Measurements from ENCODE around the gene PRDX1. TPM values are rescaled to one million over a fixed set of nuclear protein-coding genes. Genes with fewer than 3 reads are reported as not detected.

PRDX1 gene
- total RNA-seq, 2 experiments from 2014 or later, result 473 to 580 TPM

DNA sequence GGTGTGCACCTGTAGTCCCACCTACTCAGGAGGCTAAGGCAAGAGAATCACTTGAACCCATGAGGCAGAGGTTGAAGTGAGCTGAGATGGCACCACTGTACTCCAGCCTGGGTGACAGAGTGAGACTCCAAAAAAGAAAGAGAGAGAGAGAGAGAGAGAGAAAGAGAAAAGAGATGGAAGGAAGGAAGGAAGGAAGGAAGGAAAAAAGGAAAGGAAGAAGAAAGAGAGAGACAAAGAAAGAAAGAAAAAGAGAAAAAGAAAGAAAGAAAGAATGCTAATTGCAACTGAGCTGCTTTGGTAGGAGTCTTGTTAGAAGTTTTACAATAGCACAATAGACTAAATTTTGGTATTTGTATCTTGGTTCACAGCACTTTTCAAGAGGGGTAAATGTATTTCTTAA, 56.4 kb downstream of the PRDX1 start:
- ChIA-PET POLR2A (no interaction called here), CTCF (interaction anchor here (0.6 to 0.7 kb wide), 2 partner anchors 65 to 134 kb away, joined by 3 read pairs; no protein-coding TSS in a partner anchor)
- no peaks in the 10 kb centered on the region for H3K9me3 Mint-ChIP-seq (ENCODE audit: low read depth)
- intact Hi-C loops (cut with DNase I, micrococcal nuclease), result no loop called here
- H3K36me3 Mint-ChIP-seq (ENCODE audit: low read depth), result no peaks in the 10 kb centered on the region
- ATAC-seq (no peak), DNase-seq (no peak)
- no peaks in the 10 kb centered on the region for H3K4me1 Mint-ChIP-seq
- no peak overlapping the region for H3K4me3 Mint-ChIP-seq
- H3K27me3 Mint-ChIP-seq, result no peaks in the 10 kb centered on the region
- H3K27ac Mint-ChIP-seq, result no peak overlapping the region

Other genes with a start within 250 kb of the PRDX1 start
- gene HPDL, start 195.0 kb downstream of the PRDX1 start, total RNA-seq, result 10 to 100 TPM; 12.7 to 17.9 TPM
- 10 to 100 TPM; 29.8 to 42.3 TPM for gene TOE1, start 181.7 kb downstream of the PRDX1 start, total RNA-seq
- 10 to 100 TPM; 48.6 to 53.7 TPM for gene MUTYH, start 181.4 kb downstream of the PRDX1 start, total RNA-seq
- 1 to 10 TPM; 3.1 to 3.3 TPM for gene TESK2, start 30.7 kb downstream of the PRDX1 start, total RNA-seq
- gene CCDC163, start 21.8 kb downstream of the PRDX1 start, total RNA-seq, result 1 to 10 TPM; 3.5 to 4.4 TPM
- gene MMACHC, start 21.6 kb downstream of the PRDX1 start, total RNA-seq, result 1 to 10 TPM; 8.1 to 9.6 TPM
- 100 to 1,000 TPM; 140 to 181 TPM for gene AKR1A1, start 28.9 kb upstream of the PRDX1 start, total RNA-seq
- gene NASP, start 62.2 kb upstream of the PRDX1 start, total RNA-seq, result 100 to 1,000 TPM; 228 to 282 TPM
- 1 to 10 TPM; 1.0 to 1.6 TPM for gene CCDC17, start 102.2 kb upstream of the PRDX1 start, total RNA-seq
- 100 to 1,000 TPM; 101 to 112 TPM for gene GPBP1L1, start 164.6 kb upstream of the PRDX1 start, total RNA-seq
- 10 to 100 TPM; 30.2 to 44.3 TPM for gene TMEM69, start 166.3 kb upstream of the PRDX1 start, total RNA-seq
- gene IPP, start 228.8 kb upstream of the PRDX1 start, total RNA-seq, result 10 to 100 TPM; 11.6 to 21.8 TPM